OCI-LY3 (cell line): ENCODE data around the gene THRAP3.

Experiments
- H2AFZ ChIP-seq: fragments of 200-600, 300-600 bp; shearing (Covaris generic); 2 replicates; pipeline ENCODE4 v1.6.0; 2014; ENCODE audit warnings: antibody characterized with exemption, low read depth, low read length
- H3K27ac ChIP-seq: fragments of 200-600, 300-600 bp; sonication (generic); 2 replicates; pipeline ENCODE4 v1.5.1; 2014; ENCODE audit warnings: mild to moderate bottlenecking, low read length, moderate library complexity, mixed read lengths
- H3K27me3 ChIP-seq: fragments of 200-600, 300-600 bp; sonication (generic); 2 replicates; pipeline ENCODE4 v1.6.1; 2014; ENCODE audit warnings: low read depth, low read length, mixed read lengths
- H3K36me3 ChIP-seq: fragments of 200-600, 300-600 bp; sonication (generic); replicated peaks from 2 replicates; pipeline ENCODE3; 2014; ENCODE audit warnings: low read depth, low read length, mixed read lengths
- H3K4me1 ChIP-seq: fragments of 300-600, 200-600 bp; sonication (generic); 2 replicates; pipeline ENCODE4 v1.6.1; 2014; ENCODE audit warnings: low read length, mixed read lengths
- H3K4me2 ChIP-seq: fragments of 200-600, 300-600 bp; sonication (generic); 2 replicates; pipeline ENCODE4 v1.6.1; 2014; ENCODE audit warnings: low read length, mixed read lengths
- H3K4me3 ChIP-seq: fragments of 300-600, 200-600 bp; sonication (generic); 2 replicates; pipeline ENCODE4 v1.5.1; 2014; ENCODE audit warnings: antibody characterized with exemption, mild to moderate bottlenecking, low read length, moderate library complexity
- H3K79me2 ChIP-seq: fragments of 300-600, 200-600 bp; shearing (Covaris generic); 2 replicates; pipeline ENCODE4 v1.6.1; 2014; ENCODE audit warnings: mild to moderate bottlenecking, low read length, mixed read lengths
- H3K9ac ChIP-seq: fragments of 300-600, 200-600 bp; shearing (Covaris generic); 2 replicates; pipeline ENCODE4 v1.6.0; 2014; ENCODE audit warnings: mild to moderate bottlenecking, low read length, moderate library complexity
- H3K9me3 ChIP-seq: fragments of 200-600, 300-600 bp; shearing (Covaris generic); 2 replicates; pipeline ENCODE4 v1.6.1; 2014; ENCODE audit warnings: low read length, mixed read lengths; ENCODE audit not compliant: insufficient read depth
- H4K20me1 ChIP-seq: fragments of 200-600, 300-600 bp; sonication (generic); 2 replicates; pipeline ENCODE4 v1.6.1; 2016; ENCODE audit warnings: low read length, mixed read lengths; ENCODE audit not compliant: insufficient read depth
- CTCF ChIP-seq: fragments of 200-600, 300-600 bp; sonication (generic); IDR thresholded peaks from 2 replicates; pipeline ENCODE4 v1.5.1; 2014; ENCODE audit warnings: antibody characterized with exemption, low read length, low read depth
- EZH2phosphoT487 ChIP-seq: fragments of 200-600 bp; shearing (Covaris generic); IDR thresholded peaks from 2 replicates; pipeline ENCODE4 v1.6.1; 2018; ENCODE audit warnings: antibody characterized with exemption, mixed run types, low read depth

Gene THRAP3

GRCh38 chr1:36343651-36344394 lies 119.6 kb downstream of the THRAP3 start:
- no peak overlapping the region for H2AFZ ChIP-seq
- TF ChIP-seq EZH2phosphoT487 (no peak), CTCF (no peak)
- no peaks in the 10 kb centered on the region for H3K36me3 ChIP-seq
- no peak overlapping the region for H3K9ac ChIP-seq
- H3K4me1 ChIP-seq, result peaks cover 5% of the 10 kb centered on the region
- H3K27me3 ChIP-seq, result no peaks in the 10 kb centered on the region
- H3K4me3 ChIP-seq, result no peak overlapping the region
- no peak overlapping the region for H3K27ac ChIP-seq
- no peak overlapping the region for H3K4me2 ChIP-seq
- no peaks in the 10 kb centered on the region for H3K79me2 ChIP-seq
- no peaks in the 10 kb centered on the region for H3K9me3 ChIP-seq
- H4K20me1 ChIP-seq, result peaks cover 2% of the 10 kb centered on the region

- no peak overlapping the region for H3K9ac ChIP-seq
- H3K27me3 ChIP-seq, result no peaks in the 10 kb centered on the region
- H3K4me1 ChIP-seq, result peaks cover 10% of the 10 kb centered on the region
- TF ChIP-seq EZH2phosphoT487, result no peak
- no peak for TF ChIP-seq CTCF
- H3K27ac ChIP-seq, result no peak overlapping the region
- H3K79me2 ChIP-seq, result no peaks in the 10 kb centered on the region
- no peak overlapping the region for H3K4me3 ChIP-seq
- no peaks in the 10 kb centered on the region for H3K9me3 ChIP-seq
- H4K20me1 ChIP-seq, result peaks cover 5% of the 10 kb centered on the region
- H3K4me2 ChIP-seq, result no peak overlapping the region
- no peak overlapping the region for H2AFZ ChIP-seq
- no peaks in the 10 kb centered on the region for H3K36me3 ChIP-seq
Measured at GRCh38 chr1:36344395-36344680, 120.1 kb downstream of the THRAP3 start.

GRCh38 chr1:36345353-36345752 lies 121.1 kb downstream of the THRAP3 start:
- Histone ChIP-seq H2AFZ (no peak overlapping the region), H3K4me1 (peaks cover 20% of the 10 kb centered on the region), H3K79me2 (no peaks in the 10 kb centered on the region), H3K36me3 (no peaks in the 10 kb centered on the region), H3K4me2 (no peak overlapping the region), H3K9ac (no peak overlapping the region), H3K4me3 (no peak overlapping the region), H3K27ac (no peak overlapping the region), H3K9me3 (no peaks in the 10 kb centered on the region), H4K20me1 (peaks cover 5% of the 10 kb centered on the region), H3K27me3 (no peaks in the 10 kb centered on the region)
- TF ChIP-seq EZH2phosphoT487 (no peak), CTCF (no peak)

GRCh38 chr1:36346741-36347370 lies 122.6 kb downstream of the THRAP3 start:
- H3K9ac ChIP-seq, result no peak overlapping the region
- H3K9me3 ChIP-seq, result no peaks in the 10 kb centered on the region
- H2AFZ ChIP-seq, result no peak overlapping the region
- peaks cover 5% of the 10 kb centered on the region for H4K20me1 ChIP-seq
- no peaks in the 10 kb centered on the region for H3K79me2 ChIP-seq
- peaks cover 34% of the 10 kb centered on the region for H3K4me1 ChIP-seq
- no peak overlapping the region for H3K4me3 ChIP-seq
- no peak overlapping the region for H3K27ac ChIP-seq
- no peaks in the 10 kb centered on the region for H3K27me3 ChIP-seq
- H3K4me2 ChIP-seq, result no peak overlapping the region
- TF ChIP-seq EZH2phosphoT487 (no peak), CTCF (no peak)
- H3K36me3 ChIP-seq, result no peaks in the 10 kb centered on the region
